ENCODE data around the gene GAL3ST2.
"Not testable (repeated sequence)": the region's sequence is repeated elsewhere in the genome, so short reads cannot be mapped to it uniquely, and the experiment has no call there.

Gene GAL3ST2

GRCh38 chr2:241752689-241753276, 23.8 kb upstream of the GAL3ST2 start:
- TF ChIP-seq CTCF (IDR thresholded peaks at IDR 0.05; ENCODE audit: low read depth, low read length, missing control alignments), result no peak
- H3K4me3 ChIP-seq (ENCODE audit: low read depth, low read length), result no peak overlapping the region
- no peak for DNase-seq (ENCODE audit: low read depth)

DNA sequence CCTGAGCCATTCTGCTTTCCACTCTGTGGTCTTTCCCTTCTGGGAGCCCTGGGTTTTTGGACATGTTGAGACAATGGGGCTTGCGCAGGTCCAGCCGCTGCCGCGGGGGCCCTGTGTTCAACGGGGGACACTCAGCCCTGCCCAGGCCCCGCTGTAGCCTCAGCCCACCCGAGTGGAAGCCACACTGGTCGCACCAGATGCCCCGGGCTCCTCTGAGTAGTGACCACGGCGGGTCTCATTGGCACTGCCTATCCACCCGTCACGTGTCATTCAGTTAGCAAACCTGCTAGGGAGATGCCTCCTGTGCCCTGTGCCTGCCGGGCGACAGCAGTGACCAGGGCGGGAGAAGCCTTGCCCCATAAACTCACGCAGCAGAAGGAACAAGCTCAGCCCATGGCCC, 23.1 kb upstream of the GAL3ST2 start:
- TF ChIP-seq CTCF (IDR thresholded peaks at IDR 0.05; ENCODE audit: low read depth, low read length, missing control alignments), result no peak
- H3K4me3 ChIP-seq (ENCODE audit: low read depth, low read length), result no peak overlapping the region
- no peak for DNase-seq (ENCODE audit: low read depth)

- no peak for DNase-seq (ENCODE audit: low read depth)
- no peak overlapping the region for H3K4me3 ChIP-seq (ENCODE audit: low read depth, low read length)
- TF ChIP-seq CTCF (IDR thresholded peaks at IDR 0.05; ENCODE audit: low read depth, low read length, missing control alignments), result no peak
These were observed 22.6 kb upstream of the GAL3ST2 start for GRCh38 chr2:241754042-241754441.

DNA sequence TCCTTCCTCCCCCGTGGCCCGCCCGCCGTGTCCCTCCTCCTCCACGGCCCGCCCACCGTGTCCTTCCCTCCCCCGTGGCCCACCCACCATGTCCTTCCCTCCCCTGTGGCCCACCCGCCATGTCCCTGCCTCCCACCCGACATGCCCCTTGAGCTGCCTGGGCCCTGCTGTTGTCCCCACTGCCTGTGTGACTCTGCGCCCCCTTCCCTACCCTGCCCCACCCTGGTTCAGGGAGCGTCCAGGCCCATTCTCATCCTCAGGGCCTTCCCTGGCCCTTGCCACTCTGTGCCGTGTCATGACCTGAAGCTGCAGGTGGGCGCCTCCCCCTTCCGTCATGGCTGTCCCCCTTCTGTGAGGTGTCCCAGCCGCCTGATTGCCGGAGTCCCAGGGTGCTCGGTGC, 21.5 kb upstream of the GAL3ST2 start:
- no peak for TF ChIP-seq CTCF (IDR thresholded peaks at IDR 0.05; ENCODE audit: low read depth, low read length, missing control alignments)
- no peak for DNase-seq (ENCODE audit: low read depth)
- H3K4me3 ChIP-seq (ENCODE audit: low read depth, low read length), result no peak overlapping the region

DNA sequence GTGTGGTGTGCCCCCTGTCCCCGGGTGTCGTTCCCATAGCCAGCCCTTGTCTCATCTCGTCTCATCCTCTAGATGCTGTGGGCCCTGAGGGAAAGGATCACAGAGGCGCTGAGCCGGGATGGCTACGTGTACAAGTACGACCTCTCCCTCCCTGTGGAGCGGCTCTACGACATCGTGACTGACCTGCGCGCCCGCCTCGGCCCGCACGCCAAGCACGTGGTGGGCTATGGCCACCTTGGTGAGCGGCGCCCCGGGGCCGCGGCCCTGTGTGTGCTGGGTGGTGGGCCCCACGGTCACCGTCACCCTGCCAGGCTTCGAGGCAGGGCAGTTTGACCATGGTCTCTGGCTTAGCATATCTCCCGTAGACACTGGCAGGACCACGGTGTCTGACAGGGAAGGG, 20.8 kb upstream of the GAL3ST2 start:
- no peak for DNase-seq (ENCODE audit: low read depth)
- no peak for TF ChIP-seq CTCF (IDR thresholded peaks at IDR 0.05; ENCODE audit: low read depth, low read length, missing control alignments)
- no peak overlapping the region for H3K4me3 ChIP-seq (ENCODE audit: low read depth, low read length)

GRCh38 chr2:241759067-241759807, 17.4 kb upstream of the GAL3ST2 start:
- TF ChIP-seq CTCF (IDR thresholded peaks at IDR 0.05; ENCODE audit: low read depth, low read length, missing control alignments), result no peak
- H3K4me3 ChIP-seq (ENCODE audit: low read depth, low read length), result no peak overlapping the region
- DNase-seq (ENCODE audit: low read depth), result no peak

DNA sequence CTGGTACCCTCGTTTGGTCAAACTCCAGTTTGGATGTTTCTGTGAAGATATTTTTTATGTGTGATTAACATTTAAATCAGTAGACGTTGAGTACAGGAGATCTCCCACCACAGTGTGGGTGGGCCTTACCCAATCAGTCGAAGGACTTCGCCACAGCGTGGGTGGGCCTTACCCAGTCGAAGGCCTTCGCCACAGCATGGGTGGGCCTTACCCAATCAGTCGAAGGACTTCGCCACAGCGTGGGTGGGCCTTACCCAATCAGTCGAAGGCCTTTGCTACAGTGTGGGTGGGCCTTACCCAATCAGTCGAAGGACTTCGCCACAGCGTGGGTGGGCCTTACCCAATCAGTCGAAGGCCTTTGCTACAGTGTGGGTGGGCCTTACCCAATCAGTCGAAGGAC, 16.7 kb upstream of the GAL3ST2 start:
- H3K4me3 ChIP-seq (ENCODE audit: low read depth, low read length); DNase-seq (ENCODE audit: low read depth): not testable (repeated sequence)

Measured in GM12864 (cell line).